HG03378 (cell line): Measurements from ENCODE around the gene TAC4.

Source experiments
- ATAC-seq: cut with Tn5 transposase; IDR thresholded peaks from one replicate; pipeline ENCODE4 v1.9.1; 2021; ENCODE audit warnings: mild to moderate bottlenecking, moderate library complexity; ENCODE audit not compliant: unreplicated experiment

The TAC4 gene, protein sequence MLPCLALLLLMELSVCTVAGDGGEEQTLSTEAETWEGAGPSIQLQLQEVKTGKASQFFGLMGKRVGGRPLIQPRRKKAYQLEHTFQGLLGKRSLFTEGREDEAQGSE

DNA sequence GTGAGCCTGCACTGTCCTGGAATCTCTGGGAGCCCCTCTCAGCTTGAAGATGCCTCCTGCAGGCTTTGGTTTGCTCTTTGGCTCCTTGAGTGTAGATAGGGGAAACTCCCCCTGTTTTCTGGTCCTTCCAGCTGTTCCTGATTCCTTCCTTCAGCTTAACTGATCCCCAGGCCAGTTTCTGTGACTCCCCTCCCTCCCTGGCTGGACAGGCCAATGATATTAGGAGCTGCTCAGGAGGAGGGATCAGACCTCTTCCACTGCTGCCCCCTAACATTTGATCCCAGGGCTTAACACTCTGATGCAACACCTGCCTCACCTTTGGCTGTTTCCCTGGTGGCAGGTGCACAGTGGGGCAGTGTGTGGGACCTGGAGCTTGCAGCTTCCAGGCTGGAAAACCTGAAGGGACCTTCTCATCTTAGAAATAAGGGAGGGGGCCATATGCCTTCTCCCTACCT, at the start of gene TAC4:
TAC4 (minus strand) TSS at position 51 of the 455 bp plus-strand sequence. CDS start 52 bp downstream, outside the sequence.
- no peak for ATAC-seq

DNA sequence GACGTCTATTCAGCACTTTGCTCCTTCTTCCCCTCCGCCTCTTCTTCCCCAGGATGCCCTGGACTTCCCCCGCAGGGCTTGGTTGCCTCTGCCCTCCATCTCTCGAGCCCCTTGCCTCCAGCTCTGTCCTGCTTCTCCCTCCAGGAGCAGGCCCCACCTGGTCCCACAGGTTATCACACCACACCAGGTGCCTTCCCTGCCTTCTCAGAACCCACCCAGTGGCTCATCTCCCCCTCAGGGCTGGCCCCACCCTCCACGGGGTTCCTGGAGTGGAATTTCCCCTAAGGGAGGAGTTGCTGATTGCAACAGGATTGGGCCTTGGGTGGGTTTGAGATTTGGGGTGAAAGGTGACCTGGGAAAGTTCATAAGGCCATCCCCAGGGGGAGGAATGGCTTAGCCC, 49.0 kb upstream of the TAC4 start:
- no peak for ATAC-seq

DNA sequence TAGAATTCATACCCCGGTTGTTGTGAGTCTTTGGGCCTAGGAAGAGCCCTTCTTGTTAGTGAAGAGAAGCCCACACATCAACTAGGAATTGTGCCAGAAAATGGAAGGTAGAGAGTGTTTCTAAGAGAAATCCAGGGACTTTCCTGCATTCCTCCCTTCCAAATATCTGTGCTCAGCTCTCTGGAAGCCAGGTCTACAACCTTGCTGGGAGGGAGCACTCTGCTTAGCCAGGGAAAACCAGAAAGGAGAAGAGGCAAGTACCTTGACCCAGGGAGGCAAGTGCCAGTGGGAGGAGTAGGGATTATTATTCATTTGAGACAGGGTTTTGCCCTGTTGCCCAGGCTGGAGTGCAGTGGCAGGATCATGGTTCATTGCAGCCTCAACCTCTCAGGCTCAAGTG, 48.4 kb upstream of the TAC4 start:
- ATAC-seq = no peak

GRCh38 chr17:49895812-49896211, 47.9 kb upstream of the TAC4 start:
- ATAC-seq = no peak

- ATAC-seq = no peak
Observed at GRCh38 chr17:49894761-49895160, 46.9 kb upstream of the TAC4 start.

DNA sequence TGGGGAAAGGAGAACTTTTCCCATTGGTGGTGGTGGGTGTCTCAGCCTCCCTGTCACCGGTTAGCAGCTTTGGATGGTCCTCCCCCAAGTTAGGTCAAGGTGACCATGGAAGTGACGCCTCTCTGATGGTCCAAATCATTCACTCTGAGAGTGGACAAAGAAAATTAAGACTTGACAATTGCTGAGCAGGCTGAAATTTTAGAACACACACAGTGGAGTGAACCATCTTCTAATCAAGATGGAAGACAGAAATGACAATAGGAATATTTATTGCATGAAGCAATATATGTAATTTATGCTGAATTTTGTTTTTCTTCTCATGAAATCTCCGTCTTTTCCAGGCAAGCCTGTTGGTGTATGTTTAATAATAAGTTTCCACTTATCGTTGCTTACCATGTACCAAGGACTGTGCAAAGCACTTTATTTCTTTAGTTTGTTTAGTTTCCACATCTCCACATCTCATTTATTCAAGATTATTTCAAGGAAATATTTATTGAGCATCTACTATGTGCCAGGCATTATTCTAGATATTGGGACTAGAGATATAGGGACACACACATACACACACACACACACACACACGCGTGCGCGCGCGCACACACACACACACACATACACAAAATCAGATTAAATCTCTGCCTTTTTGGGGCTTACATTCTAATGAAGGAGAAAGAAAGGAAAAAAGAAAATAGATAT, 44.0 kb upstream of the TAC4 start:
- ATAC-seq = no peak

- no peak for ATAC-seq
Observed at GRCh38 chr17:49891271-49891670, 43.4 kb upstream of the TAC4 start.

DNA sequence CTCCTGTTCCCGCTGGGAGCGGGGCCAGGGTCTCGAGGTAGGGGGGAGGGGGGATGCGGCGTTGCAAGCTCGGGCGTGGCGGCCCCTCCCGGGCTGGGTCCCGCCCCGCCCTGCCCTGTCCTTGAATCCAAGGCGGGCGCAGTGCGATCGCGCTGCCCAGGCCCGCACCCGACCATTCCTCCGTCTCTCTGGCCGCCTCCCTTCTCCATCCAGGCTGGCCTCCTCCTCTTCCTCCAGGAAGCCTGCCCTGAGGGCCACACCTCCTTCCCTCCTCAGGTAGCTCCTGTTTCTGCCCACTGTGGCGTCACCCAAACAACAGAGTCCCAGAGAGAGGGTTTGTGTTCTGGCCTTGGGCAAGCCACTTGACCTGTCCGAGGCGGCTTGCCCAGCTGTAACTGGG, 43.0 kb upstream of the TAC4 start:
- no peak for ATAC-seq

DNA sequence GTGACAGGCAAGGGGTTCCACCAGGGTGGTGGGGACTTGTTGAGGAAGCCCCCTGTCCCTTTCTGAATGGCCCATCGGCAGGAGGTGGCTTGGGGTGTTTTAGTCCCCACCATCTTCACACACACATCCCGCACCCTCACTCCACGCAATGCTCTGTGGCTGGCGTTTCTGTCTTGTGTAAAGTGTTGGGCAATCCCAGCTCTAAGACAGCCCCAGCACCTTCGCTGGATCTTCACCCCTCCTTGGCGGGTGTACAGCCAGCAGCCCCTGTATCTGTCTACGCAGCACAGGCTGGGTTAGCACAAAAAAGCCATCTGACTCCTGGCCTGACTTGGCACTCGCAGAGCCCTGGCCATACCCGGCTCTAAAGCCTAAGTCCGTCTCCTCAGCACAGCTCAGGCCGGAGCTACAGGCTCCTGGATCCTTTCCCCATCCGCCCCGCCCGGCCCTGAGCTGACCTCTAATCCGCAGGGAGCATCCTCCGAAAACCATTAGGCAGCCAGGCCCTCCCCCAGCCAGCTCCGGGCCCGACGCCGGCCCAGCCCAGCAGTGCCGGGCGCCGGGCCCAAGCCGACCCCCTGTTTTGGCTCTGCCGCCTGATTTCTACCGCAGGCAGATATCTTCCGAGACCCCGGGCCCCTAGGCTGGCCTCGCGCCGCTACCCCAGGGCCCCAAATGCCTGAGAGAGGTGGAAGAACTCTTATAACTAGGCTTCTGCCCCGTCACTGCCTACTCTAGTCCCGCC, 42.4 kb upstream of the TAC4 start:
- no peak for ATAC-seq

GRCh38 chr17:49889500-49889899, 41.6 kb upstream of the TAC4 start:
- no peak for ATAC-seq

GRCh38 chr17:49887744-49888360, 40.0 kb upstream of the TAC4 start:
- no peak for ATAC-seq

DNA sequence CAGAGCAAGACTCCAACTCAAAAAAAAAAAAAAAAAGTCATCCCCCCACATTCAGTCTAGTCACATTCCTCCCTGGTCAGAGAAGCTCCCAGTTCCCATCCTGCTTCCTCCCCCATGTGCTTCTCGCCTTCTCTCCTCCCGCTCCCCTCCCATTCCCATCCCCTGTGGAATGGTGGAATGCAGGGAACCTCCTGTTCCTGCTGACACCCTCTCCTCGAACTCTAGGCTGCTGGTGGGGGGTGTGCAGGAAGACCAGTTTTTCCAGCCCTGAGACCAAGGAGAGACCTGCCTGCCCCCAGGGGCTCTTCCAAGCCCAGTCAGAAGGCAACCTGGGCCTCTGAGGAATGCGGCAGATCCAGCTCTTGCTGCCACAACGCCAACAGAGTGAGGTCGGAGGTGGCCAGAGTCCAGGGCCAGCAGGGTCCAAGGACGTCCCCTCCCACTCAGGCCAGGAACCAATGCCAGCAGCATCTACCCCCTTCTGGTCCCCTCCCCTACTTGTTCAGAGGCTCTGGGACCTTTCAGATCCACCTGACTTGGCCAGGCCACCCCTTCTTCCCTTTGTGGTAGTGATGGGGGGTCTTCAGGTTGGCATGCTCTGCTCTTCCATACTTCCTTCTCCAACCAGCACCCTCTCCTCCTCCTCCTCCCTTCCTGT, 39.3 kb upstream of the TAC4 start:
- ATAC-seq = no peak

DNA sequence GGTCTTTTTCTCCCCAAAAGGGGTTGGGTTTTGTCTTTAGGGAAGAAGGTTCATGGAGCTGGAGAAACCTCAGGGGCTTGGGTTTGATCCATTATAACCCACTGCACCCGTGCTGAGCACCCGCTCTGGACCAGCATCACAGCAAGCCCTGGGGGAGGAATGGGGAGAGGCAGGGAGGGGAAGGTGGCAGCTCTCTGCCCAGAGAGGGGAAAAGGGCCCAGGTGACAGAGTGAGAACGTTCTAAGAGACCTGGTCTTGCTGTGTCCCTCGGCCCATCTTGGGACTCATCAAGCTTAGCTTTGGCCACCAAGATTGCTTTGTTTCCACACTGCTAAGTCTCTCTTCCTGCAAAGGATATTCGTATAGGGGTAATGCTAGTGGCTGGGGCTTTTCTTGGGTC, 38.2 kb upstream of the TAC4 start:
- no peak for ATAC-seq

- no peak for ATAC-seq
Observed at GRCh38 chr17:49882434-49882833, 34.6 kb upstream of the TAC4 start.

DNA sequence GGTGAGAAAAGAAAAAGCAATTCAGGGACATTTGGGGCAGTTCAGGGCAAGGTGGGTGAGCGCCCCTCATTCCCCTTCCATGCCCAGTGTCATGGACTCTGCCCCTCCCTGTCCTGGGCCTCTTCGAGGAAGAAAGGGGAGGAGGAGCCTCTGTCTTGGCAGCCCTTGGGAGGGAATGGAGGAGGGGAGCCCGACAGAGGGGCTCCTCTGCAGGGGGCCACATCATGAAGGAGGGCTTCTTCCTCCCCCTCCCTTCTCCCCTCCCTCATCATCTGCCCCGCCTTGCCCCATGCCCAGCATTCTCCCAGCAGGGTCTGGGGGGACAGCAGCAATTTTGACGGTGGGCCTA, 33.2 kb upstream of the TAC4 start:
- ATAC-seq = no peak

DNA sequence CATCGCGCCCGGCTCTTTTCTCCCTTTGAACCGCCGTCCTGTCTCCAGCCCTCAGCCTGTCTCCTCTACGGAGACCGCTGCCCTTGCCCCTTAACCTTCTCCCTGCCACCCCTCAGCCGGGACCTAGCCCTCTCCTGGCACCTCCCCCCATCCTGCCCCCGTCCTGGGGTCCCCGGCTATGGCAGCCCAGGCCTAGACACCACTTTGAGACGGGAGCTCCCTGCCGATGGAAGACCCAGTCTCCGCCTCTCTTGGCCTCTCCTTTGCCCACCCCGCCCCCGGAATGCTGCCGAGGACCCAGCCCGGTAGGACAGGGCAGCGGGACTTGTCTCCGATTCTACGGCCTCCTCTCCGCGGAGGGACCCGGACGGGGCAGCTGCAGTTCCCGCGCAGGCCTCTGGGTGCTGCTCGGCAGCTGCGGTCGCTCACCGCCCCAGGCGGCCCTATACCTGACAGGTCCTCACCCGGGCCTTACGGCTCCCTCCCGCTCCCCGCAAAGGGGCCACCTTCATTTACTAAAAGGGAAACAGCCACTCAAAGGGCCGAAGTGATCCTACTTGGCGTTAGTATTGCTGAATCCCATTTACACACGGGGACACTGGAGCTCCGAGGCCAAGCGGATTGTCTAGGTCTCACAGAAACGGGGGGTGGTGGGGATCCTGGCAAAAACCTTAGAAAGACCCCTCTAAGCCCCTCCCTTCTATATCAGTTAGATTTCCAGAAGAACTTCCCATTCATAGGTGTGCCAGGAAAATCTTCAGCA, 32.6 kb upstream of the TAC4 start:
- ATAC-seq = no peak

GRCh38 chr17:49878931-49879904, 31.3 kb upstream of the TAC4 start:
- ATAC-seq = no peak

DNA sequence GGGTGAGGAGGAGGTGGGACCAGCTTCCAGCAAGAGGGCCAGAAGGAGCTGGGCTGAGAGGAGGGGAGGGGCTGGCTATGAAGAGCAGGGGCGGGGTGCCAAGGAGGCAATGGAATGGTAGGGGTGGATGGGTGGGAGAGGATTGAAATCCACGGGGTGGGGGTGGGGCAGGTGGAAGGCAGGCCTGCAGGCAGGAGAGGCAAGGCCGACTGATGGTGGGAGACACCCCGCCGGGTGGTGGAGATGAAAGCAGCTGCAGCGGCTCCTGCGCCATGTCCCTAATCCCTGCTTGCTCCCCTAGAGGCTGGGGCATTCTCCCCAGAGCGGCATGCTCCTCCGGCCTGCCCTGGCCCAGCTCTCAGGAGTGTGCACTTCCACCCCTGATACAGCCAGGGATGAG, 27.8 kb upstream of the TAC4 start:
- no peak for ATAC-seq

DNA sequence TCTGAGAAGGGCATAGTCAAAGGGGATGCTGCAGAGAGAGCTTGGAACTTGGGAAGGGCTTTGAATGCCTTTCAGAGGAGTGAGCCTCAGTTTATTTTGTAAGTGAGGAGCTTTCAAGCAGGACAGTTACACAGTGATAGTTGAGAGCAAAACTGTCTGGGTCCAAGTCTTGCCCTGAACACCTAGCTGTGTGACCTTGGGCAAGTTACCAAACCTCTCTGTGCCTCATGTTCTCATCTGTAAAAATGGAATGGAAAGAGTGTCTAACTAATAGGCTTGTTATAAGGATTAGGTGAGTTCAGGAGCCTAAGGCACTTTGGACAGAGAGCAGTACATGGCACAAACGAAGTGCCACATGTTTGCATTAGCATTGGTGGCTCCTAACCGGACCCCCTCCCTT, 27.0 kb upstream of the TAC4 start:
- ATAC-seq = no peak

DNA sequence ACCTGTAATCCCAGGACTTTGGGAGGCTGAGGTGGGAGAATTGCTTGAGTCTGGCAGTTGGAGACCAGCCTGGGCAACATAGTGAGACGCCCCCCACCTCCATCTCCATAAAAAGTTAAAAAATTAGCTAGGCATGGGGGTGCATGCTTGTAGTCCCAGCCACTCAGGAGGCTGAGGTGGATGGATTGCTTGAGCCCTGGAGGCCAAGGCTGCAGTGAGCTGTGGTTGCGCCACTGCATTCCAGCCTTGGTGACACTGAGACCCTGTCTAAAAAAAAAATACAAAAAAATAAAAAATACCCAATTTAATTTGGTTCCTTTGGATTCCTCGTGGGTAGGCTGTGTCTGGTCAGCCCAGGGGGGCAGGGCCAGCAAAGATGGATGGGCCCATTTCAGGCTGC, 26.1 kb upstream of the TAC4 start:
- no peak for ATAC-seq
